ENCODE data around the gene BARX1. TPM values are rescaled to one million over a fixed set of nuclear protein-coding genes. Genes with fewer than 3 reads are reported as not detected.
"Not testable (repeated sequence)": the region's sequence is repeated elsewhere in the genome, so short reads cannot be mapped to it uniquely, and the experiment has no call there.

BARX1 gene
- polyA plus RNA-seq, 4 donors: 0.39 TPM; not detected in 3

GRCh38 chr9:93972655-93973054, 17.5 kb upstream of the BARX1 start:
- H3K4me1 ChIP-seq (ENCODE audit: control insufficient read depth in 3 of 3, insufficient read depth in 2 of 3, low read depth in 1 of 3, low read length in 2 of 3); H3K27ac ChIP-seq (ENCODE audit: low read depth in 1 of 3, low read length in 2 of 3); H3K27me3 ChIP-seq (ENCODE audit: control insufficient read depth in 3 of 3, insufficient read depth in 3 of 3, low read length in 3 of 3); H3K36me3 ChIP-seq (ENCODE audit: control insufficient read depth in 3 of 3, insufficient read depth in 2 of 3, low read depth in 1 of 3, low read length in 3 of 3); FAIRE-seq; H3K9me3 ChIP-seq (ENCODE audit: control insufficient read depth in 2 of 2, insufficient read depth in 1 of 2, low read depth in 1 of 2, low read length in 1 of 2); DNase-seq; H3K4me3 ChIP-seq (ENCODE audit: low read depth in 1 of 3, low read length in 3 of 3): not testable (repeated sequence)
- 88 to 94% (median 92%) methylated on average over 3 of the region's 3 CpGs for WGBS, 3 donors

DNA sequence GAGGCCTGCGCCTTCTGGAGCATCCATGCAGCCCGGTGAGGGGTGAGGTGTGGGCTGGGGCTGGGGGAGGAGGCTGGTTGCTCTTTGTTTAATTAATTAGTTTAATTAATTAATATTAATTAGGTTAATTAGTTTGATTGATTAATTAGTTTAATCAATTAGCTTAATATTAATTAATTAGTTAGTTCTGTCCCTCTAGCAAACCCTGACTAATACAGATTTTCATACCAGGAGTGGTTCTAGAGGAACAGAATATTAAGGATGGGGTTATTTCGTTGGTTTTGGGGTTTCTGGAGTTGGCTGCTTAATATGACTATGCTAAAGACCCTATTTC, 14.1 kb upstream of the BARX1 start:
- 92 to 97% (median 92%) methylated on average over 3 of the region's 3 CpGs for WGBS, 3 donors
- no peaks in the 10 kb centered on the region for H3K36me3 ChIP-seq (ENCODE audit: control insufficient read depth in 3 of 3, insufficient read depth in 2 of 3, low read depth in 1 of 3, low read length in 3 of 3)
- no peak overlapping the region for H3K4me3 ChIP-seq (ENCODE audit: low read depth in 1 of 3, low read length in 3 of 3)
- H3K9me3 ChIP-seq (ENCODE audit: control insufficient read depth in 2 of 2, insufficient read depth in 1 of 2, low read depth in 1 of 2, low read length in 1 of 2): no peaks in the 10 kb centered on the region
- peaks cover 0 to 4% (median 0%) of the 10 kb centered on the region in 3 donors for H3K27me3 ChIP-seq (ENCODE audit: control insufficient read depth in 3 of 3, insufficient read depth in 3 of 3, low read length in 3 of 3)
- H3K27ac ChIP-seq (ENCODE audit: low read depth in 1 of 3, low read length in 2 of 3): no peak overlapping the region
- H3K4me1 ChIP-seq (ENCODE audit: control insufficient read depth in 3 of 3, insufficient read depth in 2 of 3, low read depth in 1 of 3, low read length in 2 of 3): no peaks in the 10 kb centered on the region
- no peak for DNase-seq
- no peak for FAIRE-seq

- no peak overlapping the region for H3K4me3 ChIP-seq (ENCODE audit: low read depth in 1 of 3, low read length in 3 of 3)
- H3K36me3 ChIP-seq (ENCODE audit: control insufficient read depth in 3 of 3, insufficient read depth in 2 of 3, low read depth in 1 of 3, low read length in 3 of 3): no peaks in the 10 kb centered on the region
- H3K4me1 ChIP-seq (ENCODE audit: control insufficient read depth in 3 of 3, insufficient read depth in 2 of 3, low read depth in 1 of 3, low read length in 2 of 3): no peaks in the 10 kb centered on the region
- 73 to 82% (median 77%) methylated on average over 25 of the region's 25 CpGs for WGBS, 3 donors
- no peak overlapping the region for H3K27ac ChIP-seq (ENCODE audit: low read depth in 1 of 3, low read length in 2 of 3)
- DNase-seq (no peak), FAIRE-seq (no peak)
- peaks cover 0 to 4% (median 0%) of the 10 kb centered on the region in 3 donors for H3K27me3 ChIP-seq (ENCODE audit: control insufficient read depth in 3 of 3, insufficient read depth in 3 of 3, low read length in 3 of 3)
- no peaks in the 10 kb centered on the region for H3K9me3 ChIP-seq (ENCODE audit: control insufficient read depth in 2 of 2, insufficient read depth in 1 of 2, low read depth in 1 of 2, low read length in 1 of 2)
These were observed 13.5 kb upstream of the BARX1 start for GRCh38 chr9:93968451-93969327.

GRCh38 chr9:93967020-93967803, 12.1 kb upstream of the BARX1 start:
- H3K27ac ChIP-seq (ENCODE audit: low read depth in 1 of 3, low read length in 2 of 3): no peak overlapping the region
- WGBS, 3 donors: 78 to 90% (median 87%) methylated on average over 12 to 13 of the region's 13 CpGs

GRCh38 chr9:93965830-93966577, 10.8 kb upstream of the BARX1 start:
- no peaks in the 10 kb centered on the region for H3K36me3 ChIP-seq (ENCODE audit: control insufficient read depth in 3 of 3, insufficient read depth in 2 of 3, low read depth in 1 of 3, low read length in 3 of 3)
- no peaks in the 10 kb centered on the region for H3K9me3 ChIP-seq (ENCODE audit: control insufficient read depth in 2 of 2, insufficient read depth in 1 of 2, low read depth in 1 of 2, low read length in 1 of 2)
- H3K4me1 ChIP-seq (ENCODE audit: control insufficient read depth in 3 of 3, insufficient read depth in 2 of 3, low read depth in 1 of 3, low read length in 2 of 3): peaks cover 0 to 3% (median 0%) of the 10 kb centered on the region in 3 donors
- WGBS, 3 donors: 71 to 79% (median 72%) methylated on average over 11 of the region's 11 CpGs
- peaks cover 0 to 17% (median 0%) of the 10 kb centered on the region in 3 donors for H3K27me3 ChIP-seq (ENCODE audit: control insufficient read depth in 3 of 3, insufficient read depth in 3 of 3, low read length in 3 of 3)
- FAIRE-seq (no peak), DNase-seq (no peak)
- H3K27ac ChIP-seq (ENCODE audit: low read depth in 1 of 3, low read length in 2 of 3): no peak overlapping the region
- no peak overlapping the region for H3K4me3 ChIP-seq (ENCODE audit: low read depth in 1 of 3, low read length in 3 of 3)

More at GRCh38 chr9:93967020-93967803, 12.1 kb upstream of the BARX1 start:
- H3K27me3 ChIP-seq (ENCODE audit: control insufficient read depth in 3 of 3, insufficient read depth in 3 of 3, low read length in 3 of 3): peaks cover 0 to 5% (median 0%) of the 10 kb centered on the region in 3 donors
- no peak overlapping the region for H3K4me3 ChIP-seq (ENCODE audit: low read depth in 1 of 3, low read length in 3 of 3)
- H3K4me1 ChIP-seq (ENCODE audit: control insufficient read depth in 3 of 3, insufficient read depth in 2 of 3, low read depth in 1 of 3, low read length in 2 of 3): peaks cover 0 to 3% (median 0%) of the 10 kb centered on the region in 3 donors
- FAIRE-seq (no peak), DNase-seq (no peak)
- no peaks in the 10 kb centered on the region for H3K9me3 ChIP-seq (ENCODE audit: control insufficient read depth in 2 of 2, insufficient read depth in 1 of 2, low read depth in 1 of 2, low read length in 1 of 2)
- no peaks in the 10 kb centered on the region for H3K36me3 ChIP-seq (ENCODE audit: control insufficient read depth in 3 of 3, insufficient read depth in 2 of 3, low read depth in 1 of 3, low read length in 3 of 3)

DNA sequence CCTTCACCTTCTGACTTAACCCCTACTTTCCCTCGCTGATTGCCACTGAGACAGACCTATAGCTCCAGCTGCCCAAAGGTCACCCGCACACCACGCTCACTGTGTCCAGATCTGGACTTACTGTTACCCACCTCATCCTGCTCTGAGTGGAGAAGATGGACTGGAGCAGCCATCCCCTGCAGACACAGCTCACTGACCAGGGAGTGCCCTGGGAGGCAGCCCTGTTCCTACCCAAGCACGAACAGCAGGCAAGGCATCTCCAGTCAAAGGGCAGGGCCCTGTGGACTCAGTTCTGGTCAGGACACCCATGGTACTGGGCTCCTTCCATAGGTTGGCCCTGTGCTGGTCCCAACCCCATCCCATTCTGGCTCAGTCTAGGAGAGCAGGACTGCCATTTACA, 9.5 kb upstream of the BARX1 start:
- Histone ChIP-seq H3K4me1 (ENCODE audit: control insufficient read depth in 3 of 3, insufficient read depth in 2 of 3, low read depth in 1 of 3, low read length in 2 of 3) (peaks cover 0 to 8% (median 0%) of the 10 kb centered on the region in 3 donors), H3K9me3 (ENCODE audit: control insufficient read depth in 2 of 2, insufficient read depth in 1 of 2, low read depth in 1 of 2, low read length in 1 of 2) (no peaks in the 10 kb centered on the region), H3K4me3 (ENCODE audit: low read depth in 1 of 3, low read length in 3 of 3) (no peak overlapping the region), H3K36me3 (ENCODE audit: control insufficient read depth in 3 of 3, insufficient read depth in 2 of 3, low read depth in 1 of 3, low read length in 3 of 3) (no peaks in the 10 kb centered on the region), H3K27ac (ENCODE audit: low read depth in 1 of 3, low read length in 2 of 3) (no peak overlapping the region), H3K27me3 (ENCODE audit: control insufficient read depth in 3 of 3, insufficient read depth in 3 of 3, low read length in 3 of 3) (peaks cover 6 to 30% (median 7%) of the 10 kb centered on the region in 3 donors)
- WGBS, 3 donors: 71 to 92% (median 81%) methylated on average over 4 of the region's 4 CpGs
- DNase-seq (no peak), FAIRE-seq (no peak)

DNA sequence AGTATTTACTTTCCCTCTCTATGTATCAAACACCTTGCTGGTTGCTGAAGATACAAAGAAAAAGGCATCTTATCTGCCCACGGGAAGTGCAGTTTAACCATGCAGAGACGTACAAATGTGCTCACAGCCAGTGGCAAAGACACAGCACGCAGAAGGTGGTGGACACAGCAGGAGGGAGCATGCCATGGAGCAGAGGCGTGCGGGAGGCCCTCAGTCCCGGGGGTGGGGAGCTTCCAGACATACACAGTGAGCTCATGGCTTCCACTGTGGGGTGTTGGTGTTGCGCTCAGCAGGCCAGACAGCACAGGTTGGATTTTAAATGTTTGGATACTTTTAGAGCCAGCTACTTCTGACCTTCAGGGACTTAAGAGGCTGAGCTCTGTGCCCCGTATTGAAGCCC, 8.8 kb upstream of the BARX1 start:
- Histone ChIP-seq H3K4me1 (ENCODE audit: control insufficient read depth in 3 of 3, insufficient read depth in 2 of 3, low read depth in 1 of 3, low read length in 2 of 3) (peaks cover 0 to 9% (median 0%) of the 10 kb centered on the region in 3 donors), H3K4me3 (ENCODE audit: low read depth in 1 of 3, low read length in 3 of 3) (no peak overlapping the region), H3K27me3 (ENCODE audit: control insufficient read depth in 3 of 3, insufficient read depth in 3 of 3, low read length in 3 of 3) (peaks cover 6 to 37% (median 10%) of the 10 kb centered on the region in 3 donors), H3K36me3 (ENCODE audit: control insufficient read depth in 3 of 3, insufficient read depth in 2 of 3, low read depth in 1 of 3, low read length in 3 of 3) (no peaks in the 10 kb centered on the region), H3K9me3 (ENCODE audit: control insufficient read depth in 2 of 2, insufficient read depth in 1 of 2, low read depth in 1 of 2, low read length in 1 of 2) (no peaks in the 10 kb centered on the region), H3K27ac (ENCODE audit: low read depth in 1 of 3, low read length in 2 of 3) (no peak overlapping the region)
- FAIRE-seq: no peak
- DNase-seq: no peak
- WGBS, 3 donors: 57 to 66% (median 57%) methylated on average over 8 of the region's 8 CpGs

- FAIRE-seq; H3K27ac ChIP-seq (ENCODE audit: low read depth in 1 of 3, low read length in 2 of 3): not testable (repeated sequence)
- 55 to 64% (median 61%) methylated on average over 3 of the region's 3 CpGs for WGBS, 3 donors
These were observed 8.3 kb upstream of the BARX1 start for GRCh38 chr9:93963489-93963888.

More at GRCh38 chr9:93963489-93963888, 8.3 kb upstream of the BARX1 start:
- not testable (repeated sequence) for DNase-seq; H3K9me3 ChIP-seq (ENCODE audit: control insufficient read depth in 2 of 2, insufficient read depth in 1 of 2, low read depth in 1 of 2, low read length in 1 of 2); H3K4me3 ChIP-seq (ENCODE audit: low read depth in 1 of 3, low read length in 3 of 3); H3K36me3 ChIP-seq (ENCODE audit: control insufficient read depth in 3 of 3, insufficient read depth in 2 of 3, low read depth in 1 of 3, low read length in 3 of 3)
- peaks cover 6 to 42% (median 13%) of the 10 kb centered on the region in 3 donors for H3K27me3 ChIP-seq (ENCODE audit: control insufficient read depth in 3 of 3, insufficient read depth in 3 of 3, low read length in 3 of 3)
- H3K4me1 ChIP-seq (ENCODE audit: control insufficient read depth in 3 of 3, insufficient read depth in 2 of 3, low read depth in 1 of 3, low read length in 2 of 3): peaks cover 0 to 13% (median 0%) of the 10 kb centered on the region in 3 donors
